Stimulated activated CD4-positive, alpha-beta T cell treated with anti-CD3 and anti-CD28 coated beads, Interleukin-2, amount 100 ng/mL, for 48 hours (primary cell): ENCODE data around the gene SHISA9.

Experiments
- DNase-seq, 2 donors: peaks; one replicate each; pipeline ENCODE4 v3.0.0-alpha.2; 2020

Gene SHISA9

GRCh38 chr16:13134836-13135235 is 233.4 kb downstream of the SHISA9 start:
- no peak for DNase-seq

GRCh38 chr16:13136901-13137300 is 235.5 kb downstream of the SHISA9 start:
- no peak for DNase-seq

- DNase-seq, result no peak
Observed at GRCh38 chr16:13138528-13138927, 237.1 kb downstream of the SHISA9 start.

GRCh38 chr16:13139661-13140241 is 238.4 kb downstream of the SHISA9 start:
- no peak for DNase-seq

- no peak for DNase-seq
Observed at GRCh38 chr16:13143551-13143950, 242.2 kb downstream of the SHISA9 start.

- no peak for DNase-seq
Observed at GRCh38 chr16:13146829-13147228, 245.4 kb downstream of the SHISA9 start.

- DNase-seq, result no peak
Observed at GRCh38 chr16:13148294-13148693, 246.9 kb downstream of the SHISA9 start.

GRCh38 chr16:13148836-13149235 is 247.4 kb downstream of the SHISA9 start:
- DNase-seq, result no peak

- no peak for DNase-seq
Observed at GRCh38 chr16:13150181-13150885, 248.9 kb downstream of the SHISA9 start.

- DNase-seq, result no peak
Observed at GRCh38 chr16:13153696-13154095, 252.3 kb downstream of the SHISA9 start.

- DNase-seq, result no peak
Observed at GRCh38 chr16:13154799-13155198, 253.4 kb downstream of the SHISA9 start.

- no peak for DNase-seq
Observed at GRCh38 chr16:13155377-13155776, 254.0 kb downstream of the SHISA9 start.

- DNase-seq, result no peak
Observed at GRCh38 chr16:13155780-13156179, 254.4 kb downstream of the SHISA9 start.

- DNase-seq, result no peak
Observed at GRCh38 chr16:13157082-13157481, 255.7 kb downstream of the SHISA9 start.

- DNase-seq, result no peak
Observed at GRCh38 chr16:13158427-13158826, 257.0 kb downstream of the SHISA9 start.

- DNase-seq, result no peak
Observed at GRCh38 chr16:13165024-13165423, 263.6 kb downstream of the SHISA9 start.

- DNase-seq, result no peak
Observed at GRCh38 chr16:13168091-13168572, 266.7 kb downstream of the SHISA9 start.

GRCh38 chr16:13171313-13171712 is 269.9 kb downstream of the SHISA9 start:
- DNase-seq, result no peak

GRCh38 chr16:13176711-13177110 is 275.3 kb downstream of the SHISA9 start:
- DNase-seq, result no peak

- no peak for DNase-seq
Observed at GRCh38 chr16:13178318-13178717, 276.9 kb downstream of the SHISA9 start.

- no peak for DNase-seq
Observed at GRCh38 chr16:13181432-13181831, 280.0 kb downstream of the SHISA9 start.

- no peak for DNase-seq
Observed at GRCh38 chr16:13186813-13187212, 285.4 kb downstream of the SHISA9 start.

- DNase-seq, result no peak
Observed at GRCh38 chr16:13189250-13189649, 287.9 kb downstream of the SHISA9 start.

- no peak for DNase-seq
Observed at GRCh38 chr16:13193721-13194120, 292.3 kb downstream of the SHISA9 start.

- no peak for DNase-seq
Observed at GRCh38 chr16:13194766-13195165, 293.4 kb downstream of the SHISA9 start.
